Activated T-cell treated with anti-CD3 and anti-CD28 coated beads, Interleukin-2, amount 50 U/mL, for 72 hours (primary cell): ENCODE data around the gene UGT1A6. TPM values are rescaled to one million over a fixed set of nuclear protein-coding genes. Genes with fewer than 3 reads are reported as not detected.
A peak's percentile ranks its signal among the peaks of the same experiment; 100 is the strongest.
"Not testable (repeated sequence)": the region's sequence is repeated elsewhere in the genome, so short reads cannot be mapped to it uniquely, and the experiment has no call there.

Experiments
- ATAC-seq, 2 donors: fragments of 150-1000 bp; cut with Tn5 transposase; replicated peaks in 1 of 2; 2 replicates each; pipeline ENCODE4 v1.10.0; 2021; ENCODE audit warnings: moderate library complexity in 2 of 2, mild to moderate bottlenecking in 1 of 2
- DNase-seq, 2 donors: peaks; one replicate each; pipeline ENCODE4 v3.0.0; 2021 to 2022; ENCODE audit warnings: mixed read lengths in 1 of 2
- H3K27ac Mint-ChIP-seq: one replicate; pipeline ENCODE4 v1.8.0; 2022; ENCODE audit warnings: mild to moderate bottlenecking, moderate library complexity, mixed read lengths
- H3K27me3 Mint-ChIP-seq: one replicate; pipeline ENCODE4 v1.8.0; 2022; ENCODE audit warnings: low read depth, mixed read lengths
- H3K36me3 Mint-ChIP-seq, 2 donors: one replicate each; pipeline ENCODE4 v1.8.0; 2022; ENCODE audit warnings: mixed read lengths in 2 of 2, mild to moderate bottlenecking in 1 of 2; ENCODE audit not compliant: insufficient read depth in 2 of 2
- H3K4me1 Mint-ChIP-seq: one replicate; pipeline ENCODE4 v1.8.0; 2022; ENCODE audit warnings: low read depth, mixed read lengths
- H3K4me3 Mint-ChIP-seq, 2 donors: one replicate each; pipeline ENCODE4 v1.8.0; 2022; ENCODE audit warnings: mild to moderate bottlenecking in 2 of 2, mixed read lengths in 2 of 2, moderate library complexity in 2 of 2
- H3K9me3 Mint-ChIP-seq, 2 donors: one replicate each; pipeline ENCODE4 v1.8.0; 2022; ENCODE audit warnings: mixed read lengths in 2 of 2
- total RNA-seq, 2 donors: library from RNA; stranded (reverse); gene quantifications; one replicate each; pipeline ENCODE4 v1.2.3, GENCODE V29; 2022

UGT1A6 gene
- total RNA-seq, 2 donors from 2014 or later, result not detected

GRCh38 chr2:233712611-233713261 lies 20.0 kb downstream of the UGT1A6 start, which contains the start of gene UGT1A5:
UGT1A5 (plus strand) TSS chr2:233712907; CDS start chr2:233712992, 85 bp downstream.
- DNase-seq (no peak), ATAC-seq (no peak)
- H3K4me1 Mint-ChIP-seq, result peaks cover 10% of the 10 kb centered on the region
- no peaks in the 10 kb centered on the region for H3K36me3 Mint-ChIP-seq
- H3K27ac Mint-ChIP-seq, result no peak within 1 kb of the TSS
- H3K4me3 Mint-ChIP-seq, result no peak within 1 kb of the TSS
- H3K9me3 Mint-ChIP-seq, result no peaks in the 10 kb centered on the region
- peaks cover 32% of the 10 kb centered on the region for H3K27me3 Mint-ChIP-seq

GRCh38 chr2:233713262-233713615 lies 20.5 kb downstream of the UGT1A6 start:
- Mint-ChIP-seq H3K36me3 (no peaks in the 10 kb centered on the region), H3K27me3 (peaks cover 37% of the 10 kb centered on the region), H3K9me3 (no peaks in the 10 kb centered on the region), H3K27ac (no peak overlapping the region), H3K4me1 (peaks cover 10% of the 10 kb centered on the region), H3K4me3 (no peak overlapping the region)
- ATAC-seq (no peak), DNase-seq (no peak)

DNA sequence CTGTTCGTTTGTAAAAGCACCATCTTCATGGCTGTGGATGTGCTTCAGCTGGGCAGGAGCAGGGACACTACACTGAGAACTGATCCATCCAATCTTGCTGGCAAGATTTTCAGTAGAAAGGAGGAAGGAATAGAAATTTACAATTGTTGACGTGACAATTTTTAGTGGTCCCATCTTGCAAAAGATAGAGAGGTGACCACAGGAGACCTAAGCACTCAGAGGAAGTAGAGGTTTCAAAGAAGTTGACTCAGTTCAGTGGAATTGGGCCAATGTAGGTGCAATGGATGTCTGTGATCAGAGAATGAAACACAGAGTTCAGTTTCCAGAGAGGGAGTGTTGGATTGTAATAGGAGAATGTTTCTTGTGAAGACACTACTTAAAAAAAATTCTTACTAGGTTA lies 21.4 kb downstream of the UGT1A6 start:
- Mint-ChIP-seq H3K9me3 (no peaks in the 10 kb centered on the region), H3K27me3 (peaks cover 44% of the 10 kb centered on the region), H3K4me3 (no peak overlapping the region), H3K36me3 (no peaks in the 10 kb centered on the region), H3K27ac (no peak overlapping the region), H3K4me1 (peaks cover 10% of the 10 kb centered on the region)
- DNase-seq, result no peak
- ATAC-seq, result peak in 1 of 2 donors; percentile 32

GRCh38 chr2:233718552-233718951 lies 25.9 kb downstream of the UGT1A6 start, which contains the start of gene UGT1A4:
UGT1A4 (plus strand) TSS chr2:233718736; CDS start chr2:233718821, 85 bp downstream.
- Mint-ChIP-seq H3K27me3 (peaks cover 46% of the 10 kb centered on the region), H3K36me3 (no peaks in the 10 kb centered on the region), H3K27ac (no peak within 1 kb of the TSS), H3K4me3 (no peak within 1 kb of the TSS), H3K4me1 (peaks cover 10% of the 10 kb centered on the region), H3K9me3 (no peaks in the 10 kb centered on the region)
- DNase-seq (no peak), ATAC-seq (no peak)

- Mint-ChIP-seq H3K4me3 (no peak within 1 kb of the TSS), H3K27me3 (no peaks in the 10 kb centered on the region), H3K36me3 (no peaks in the 10 kb centered on the region), H3K9me3 (no peaks in the 10 kb centered on the region), H3K4me1 (no peaks in the 10 kb centered on the region), H3K27ac (no peak within 1 kb of the TSS)
- DNase-seq (no peak), ATAC-seq (no peak)
Observed at GRCh38 chr2:233728723-233729301, 36.1 kb downstream of the UGT1A6 start, which contains the start of gene UGT1A3. UGT1A3 (plus strand) TSS chr2:233729042; CDS start chr2:233729127, 85 bp downstream.

GRCh38 chr2:233736868-233737653 lies 44.4 kb downstream of the UGT1A6 start:
- H3K9me3 Mint-ChIP-seq, H3K4me1 Mint-ChIP-seq, H3K36me3 Mint-ChIP-seq, H3K4me3 Mint-ChIP-seq, ATAC-seq, DNase-seq, H3K27ac Mint-ChIP-seq: not testable (repeated sequence)
- H3K27me3 Mint-ChIP-seq, result peaks cover 35% of the 10 kb centered on the region

- H3K9me3 Mint-ChIP-seq, result no peaks in the 10 kb centered on the region
- no peaks in the 10 kb centered on the region for H3K4me1 Mint-ChIP-seq
- H3K4me3 Mint-ChIP-seq, result no peak overlapping the region
- DNase-seq (no peak), ATAC-seq (no peak)
- no peaks in the 10 kb centered on the region for H3K36me3 Mint-ChIP-seq
- H3K27ac Mint-ChIP-seq, result no peak overlapping the region
- peaks cover 17% of the 10 kb centered on the region for H3K27me3 Mint-ChIP-seq
Observed at GRCh38 chr2:233740870-233741269, 48.2 kb downstream of the UGT1A6 start.

DNA sequence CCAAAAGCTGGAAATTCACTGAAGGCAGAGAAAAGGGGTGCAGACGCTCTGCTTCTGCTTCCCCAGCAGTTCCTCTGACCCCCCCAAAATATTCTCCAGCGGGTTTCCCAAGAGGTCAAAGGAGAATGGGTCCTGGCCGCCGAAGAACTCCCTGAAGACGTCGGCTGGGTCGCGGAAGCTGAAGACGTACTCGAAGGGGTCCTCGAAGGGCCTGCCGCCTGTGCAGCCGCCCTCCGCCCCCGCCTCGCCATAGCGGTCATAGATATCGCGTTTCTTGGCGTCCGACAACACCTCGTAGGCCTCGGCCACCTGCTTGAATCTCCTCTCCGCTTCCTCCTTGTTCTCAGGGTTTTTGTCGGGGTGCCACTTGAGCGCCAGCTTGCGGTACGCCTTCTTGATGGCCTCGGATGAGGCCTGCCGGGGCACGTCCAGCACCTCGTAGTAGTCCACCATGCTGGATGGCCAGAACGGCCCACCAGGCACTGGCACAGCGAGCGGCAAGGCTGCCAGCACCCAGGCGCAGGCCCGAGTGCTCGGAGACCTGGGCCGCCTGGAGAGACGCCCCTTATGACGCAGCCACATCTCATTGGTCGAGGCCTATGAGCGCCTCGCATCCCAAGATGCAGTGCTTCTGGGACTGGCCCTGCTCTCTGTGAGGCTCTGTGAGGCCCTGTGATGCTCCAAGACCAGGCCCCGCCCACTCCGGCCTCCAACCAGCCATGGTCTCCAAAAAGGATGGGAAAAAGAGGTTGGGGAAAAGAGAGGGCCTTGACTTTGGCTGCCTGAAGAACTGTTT lies 51.0 kb downstream of the UGT1A6 start:
- H3K36me3 Mint-ChIP-seq, result no peaks in the 10 kb centered on the region
- DNase-seq (no peak), ATAC-seq (no peak)
- H3K4me1 Mint-ChIP-seq, result no peaks in the 10 kb centered on the region
- no peak overlapping the region for H3K27ac Mint-ChIP-seq
- peaks cover 12% of the 10 kb centered on the region for H3K27me3 Mint-ChIP-seq
- no peaks in the 10 kb centered on the region for H3K9me3 Mint-ChIP-seq
- no peak overlapping the region for H3K4me3 Mint-ChIP-seq

GRCh38 chr2:233745073-233745755 lies 52.5 kb downstream of the UGT1A6 start:
- Mint-ChIP-seq H3K9me3 (peaks cover 0 to 4% of the 10 kb centered on the region in 2 donors), H3K27ac (no peak overlapping the region), H3K36me3 (peaks cover 0 to 2% of the 10 kb centered on the region in 2 donors), H3K27me3 (peaks cover 14% of the 10 kb centered on the region), H3K4me1 (no peaks in the 10 kb centered on the region), H3K4me3 (no peak overlapping the region)
- ATAC-seq (no peak), DNase-seq (no peak)

DNA sequence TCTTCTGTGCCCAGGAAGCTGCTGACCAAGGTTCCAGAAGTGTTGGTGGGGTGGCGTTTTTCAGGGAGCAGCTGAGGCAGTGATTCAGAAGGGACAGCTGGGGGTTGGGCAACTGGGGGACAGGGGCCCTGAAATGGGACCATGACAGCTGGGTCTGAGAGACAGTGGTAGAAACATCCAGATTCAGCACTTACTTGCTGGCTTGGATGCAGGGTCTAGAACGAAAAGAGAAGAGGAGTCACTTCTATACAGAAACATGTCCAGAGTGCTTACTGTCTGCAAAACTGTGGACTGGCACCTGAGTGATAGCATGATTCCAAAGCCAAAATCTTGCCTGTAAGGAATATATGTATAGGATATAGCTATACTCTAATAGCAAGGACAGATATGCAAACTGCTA lies 53.1 kb downstream of the UGT1A6 start:
- not testable (repeated sequence) for H3K9me3 Mint-ChIP-seq, DNase-seq, H3K4me3 Mint-ChIP-seq, H3K4me1 Mint-ChIP-seq, ATAC-seq, H3K36me3 Mint-ChIP-seq, H3K27ac Mint-ChIP-seq
- peaks cover 14% of the 10 kb centered on the region for H3K27me3 Mint-ChIP-seq

GRCh38 chr2:233746475-233747282 lies 54.0 kb downstream of the UGT1A6 start:
- no peak for DNase-seq
- H3K27me3 Mint-ChIP-seq, result peaks cover 14% of the 10 kb centered on the region
- H3K36me3 Mint-ChIP-seq, result peaks cover 1 to 4% of the 10 kb centered on the region in 2 donors

DNA sequence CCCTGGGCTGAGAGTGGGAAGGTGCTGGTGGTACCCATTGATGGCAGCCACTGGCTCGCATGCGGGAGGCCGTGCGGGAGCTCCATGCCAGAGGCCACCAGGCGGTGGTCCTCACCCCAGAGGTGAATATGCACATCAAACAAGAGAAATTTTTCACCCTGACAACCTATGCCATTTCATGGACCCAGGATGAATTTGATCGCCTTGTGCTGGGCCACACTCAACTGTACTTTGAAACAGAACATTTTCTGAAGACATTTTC lies 54.5 kb downstream of the UGT1A6 start:
- Mint-ChIP-seq H3K4me1 (no peaks in the 10 kb centered on the region), H3K36me3 (peaks cover 1 to 4% of the 10 kb centered on the region in 2 donors), H3K9me3 (peaks cover 4 to 5% of the 10 kb centered on the region in 2 donors), H3K4me3 (no peak overlapping the region), H3K27me3 (peaks cover 14% of the 10 kb centered on the region), H3K27ac (no peak overlapping the region)
- no peak for ATAC-seq
- no peak for DNase-seq

More at GRCh38 chr2:233746475-233747282, 54.0 kb downstream of the UGT1A6 start:
- Mint-ChIP-seq H3K9me3 (peaks cover 4 to 5% of the 10 kb centered on the region in 2 donors), H3K4me1 (no peaks in the 10 kb centered on the region), H3K4me3 (no peak overlapping the region), H3K27ac (no peak overlapping the region)
- no peak for ATAC-seq
